H1 (cell line): ENCODE data around the gene CISD1. TPM values are rescaled to one million over a fixed set of nuclear protein-coding genes. Genes with fewer than 3 reads are reported as not detected.

ENCODE experiments used
- CTCF ChIA-PET: fragments of 300-600 bp; sonication (Branson Sonifier 250); formaldehyde crosslinking; loops from one replicate; lab custom pipeline; 2021; ENCODE audit not compliant: partially characterized antibody; lab: Charles Lee
- POLR2A ChIA-PET: fragments of 300-600 bp; sonication (Branson Sonifier 250); formaldehyde crosslinking; loops from one replicate; lab custom pipeline; 2021; ENCODE audit warnings: inconsistent platforms; ENCODE audit not compliant: partially characterized antibody; lab: Charles Lee
- DNase-seq, 2 experiments: peaks; one replicate each; pipeline versions ENCODE4 v3.0.0 to v3.0.0-alpha.2; 2010 to 2022; ENCODE audit warnings: low spot score in 2 of 2, low read depth in 1 of 2, mixed read lengths in 1 of 2
- FAIRE-seq: peaks from 2 replicates; lab custom pipeline; 2011; peaks lifted over from hg19 to GRCh38; lab: Jason Lieb, UNC
- H2AFZ ChIP-seq: 2 replicates; pipeline ENCODE4 v1.8.1; 2012; ENCODE audit warnings: low read length, inconsistent platforms
- H2AK5ac ChIP-seq: 2 replicates; pipeline ENCODE4 v1.6.1; 2013; ENCODE audit warnings: low read depth, low read length
- H2BK120ac ChIP-seq: replicated peaks from 2 replicates; pipeline ENCODE3; 2013; ENCODE audit warnings: low read depth, low read length, inconsistent platforms
- H2BK12ac ChIP-seq: 2 replicates; pipeline ENCODE4 v1.6.1; 2013; ENCODE audit warnings: low read depth, low read length
- H2BK15ac ChIP-seq: 2 replicates; pipeline ENCODE4 v1.6.1; 2013; ENCODE audit warnings: low read length
- H2BK20ac ChIP-seq: 2 replicates; pipeline ENCODE4 v1.6.1; 2013; ENCODE audit warnings: low read length
- H2BK5ac ChIP-seq: 2 replicates; pipeline ENCODE4 v1.6.1; 2013; ENCODE audit warnings: low read depth, low read length
- H3K14ac ChIP-seq: 2 replicates; pipeline ENCODE4 v1.6.1; 2013; ENCODE audit warnings: inconsistent platforms; ENCODE audit not compliant: insufficient read length
- H3K18ac ChIP-seq: 2 replicates; pipeline ENCODE4 v1.6.1; 2013; ENCODE audit warnings: low read length; ENCODE audit errors: extremely low read depth
- H3K23ac ChIP-seq: 2 replicates; pipeline ENCODE4 v1.6.1; 2013; ENCODE audit warnings: inconsistent platforms; ENCODE audit not compliant: insufficient read length
- H3K23me2 ChIP-seq: 2 replicates; pipeline ENCODE4 v1.6.1; 2013; ENCODE audit warnings: low read depth, low read length
- H3K27ac ChIP-seq: 2 replicates; pipeline ENCODE4 v1.6.1; 2011; ENCODE audit warnings: low read depth, low read length, inconsistent platforms
- H3K27me3 ChIP-seq, 4 experiments: replicated peaks in 1 of 4; 1 replicate in 1 of 4; 2 replicates in 3 of 4; pipeline versions ENCODE4 v1.6.1 to v1.8.1; 2011 to 2013; ENCODE audit warnings: low read length in 3 of 4, mild to moderate bottlenecking in 3 of 4, inconsistent platforms in 2 of 4, mixed read lengths in 2 of 4, moderate library complexity in 1 of 4; ENCODE audit not compliant: control insufficient read depth in 3 of 4, insufficient read depth in 3 of 4; ENCODE audit errors: extremely low read depth in 1 of 4
- H3K36me3 ChIP-seq, 4 experiments: 2 replicates each; pipeline versions ENCODE4 v1.6.1 to v1.8.1; 2011 to 2013; ENCODE audit warnings: mild to moderate bottlenecking in 4 of 4, low read length in 3 of 4, moderate library complexity in 2 of 4, control low read depth in 1 of 4, inconsistent platforms in 1 of 4; ENCODE audit not compliant: insufficient read depth in 4 of 4, control insufficient read depth in 2 of 4
- H3K4ac ChIP-seq: replicated peaks from 2 replicates; pipeline ENCODE3; 2013; ENCODE audit warnings: low read length, low read depth, mixed read lengths, inconsistent platforms; ENCODE audit not compliant: insufficient read length
- H3K4me1 ChIP-seq, 4 experiments: replicated peaks in 1 of 4; 1 replicate in 1 of 4; 2 replicates in 3 of 4; pipeline versions ENCODE4 v1.6.1 to v1.8.1; 2011 to 2013; ENCODE audit warnings: low read length in 3 of 4, inconsistent platforms in 2 of 4, mixed read lengths in 1 of 4; ENCODE audit not compliant: insufficient read depth in 4 of 4, control insufficient read depth in 3 of 4
- H3K4me2 ChIP-seq, 2 experiments: 2 replicates each; pipeline versions ENCODE4 v1.6.1 to v1.8.1; 2011 to 2013; ENCODE audit warnings: low read depth in 2 of 2, low read length in 2 of 2, control low read depth in 1 of 2, inconsistent platforms in 1 of 2, mild to moderate bottlenecking in 1 of 2; ENCODE audit not compliant: insufficient read depth in 1 of 2
- H3K4me3 ChIP-seq, 4 experiments: fragments of 200-600, 300-600 bp in 1 of 4; sonication (generic), shearing (Covaris generic), sonication (Bioruptor Twin) in 1 of 4; 2 replicates each; pipeline versions ENCODE4 v1.5.1 to v1.8.1; 2011 to 2016; ENCODE audit warnings: low read length in 4 of 4, low read depth in 3 of 4, control low read depth in 2 of 4, inconsistent platforms in 2 of 4, mild to moderate bottlenecking in 2 of 4, mixed read lengths in 1 of 4, moderate library complexity in 1 of 4; ENCODE audit not compliant: insufficient read depth in 2 of 4; ENCODE audit errors: extremely low read depth in 1 of 4
- H3K56ac ChIP-seq: replicated peaks from 2 replicates; pipeline ENCODE3; 2013; ENCODE audit warnings: low read depth, mild to moderate bottlenecking, mixed read lengths, low read length, inconsistent platforms; ENCODE audit not compliant: insufficient read length
- H3K79me1 ChIP-seq: 2 replicates; pipeline ENCODE4 v1.6.1; 2013; ENCODE audit warnings: low read depth, low read length, control low read depth
- H3K79me2 ChIP-seq, 2 experiments: 2 replicates each; pipeline versions ENCODE4 v1.6.1 to v1.8.1; 2012 to 2013; ENCODE audit warnings: low read length in 2 of 2, mild to moderate bottlenecking in 2 of 2, inconsistent platforms in 1 of 2; ENCODE audit not compliant: insufficient read depth in 2 of 2, control insufficient read depth in 1 of 2
- H3K9ac ChIP-seq, 4 experiments: replicated peaks in 1 of 4; 1 replicate in 1 of 4; 2 replicates in 3 of 4; pipeline versions ENCODE4 v1.6.1 to v1.8.1; 2011 to 2013; ENCODE audit warnings: low read depth in 3 of 4, low read length in 3 of 4, control low read depth in 2 of 4, mild to moderate bottlenecking in 2 of 4, moderate library complexity in 2 of 4, inconsistent platforms in 1 of 4; ENCODE audit errors: extremely low read depth in 1 of 4
- H3K9me3 ChIP-seq, 2 experiments: 2 replicates each; pipeline versions ENCODE4 v1.6.1 to v1.8.1; 2012 to 2013; ENCODE audit warnings: mild to moderate bottlenecking in 2 of 2, moderate library complexity in 2 of 2, control low read depth in 1 of 2, inconsistent platforms in 1 of 2, low read depth in 1 of 2, low read length in 1 of 2, mixed read lengths in 1 of 2; ENCODE audit not compliant: insufficient read depth in 2 of 2
- H4K20me1 ChIP-seq, 2 experiments: replicated peaks in 1 of 2; 2 replicates each; pipeline versions ENCODE3 to v1.8.1; 2011 to 2013; ENCODE audit warnings: inconsistent platforms in 2 of 2, low read length in 2 of 2, mild to moderate bottlenecking in 1 of 2; ENCODE audit not compliant: insufficient read depth in 2 of 2, control insufficient read depth in 1 of 2
- H4K5ac ChIP-seq: 2 replicates; pipeline ENCODE4 v1.6.1; 2013; ENCODE audit warnings: low read length, low read depth, mixed read lengths, inconsistent platforms; ENCODE audit not compliant: insufficient read length
- H4K8ac ChIP-seq: 2 replicates; pipeline ENCODE4 v1.8.0; 2013; ENCODE audit warnings: mild to moderate bottlenecking, moderate library complexity, low read length, inconsistent platforms; ENCODE audit not compliant: insufficient read depth; ENCODE audit errors: extremely low read depth
- H4K91ac ChIP-seq: replicated peaks from 2 replicates; pipeline ENCODE3; 2013; ENCODE audit warnings: low read length, mixed read lengths, inconsistent platforms; ENCODE audit not compliant: insufficient read length
- ATF3 ChIP-seq: IDR thresholded peaks from 2 replicates; pipeline ENCODE4 v1.6.1; 2011; ENCODE audit warnings: low read depth, mild to moderate bottlenecking, low read length; ENCODE audit not compliant: insufficient read depth
- CREB1 ChIP-seq: IDR thresholded peaks from 2 replicates; pipeline ENCODE4 v1.6.1; 2012; ENCODE audit warnings: inconsistent platforms
- GTF2F1 ChIP-seq: IDR thresholded peaks from 2 replicates; pipeline ENCODE4 v1.6.1; 2012; ENCODE audit warnings: low read depth, low read length, improper control_type of control experiment, borderline replicate concordance
- SP1 ChIP-seq: IDR thresholded peaks from 2 replicates; pipeline ENCODE4 v1.6.1; 2011; ENCODE audit warnings: low read depth, low read length
- TBP ChIP-seq: IDR thresholded peaks from 2 replicates; pipeline ENCODE4 v1.6.1; 2011; ENCODE audit warnings: low read depth, low read length, improper control_type of control experiment
- WGBS, 2 experiments: shearing (Covaris generic) in 1 of 2; methylation state at CpG; one replicate each; pipeline versions ENCODE4 v1.1.6 to v1.1.7; 2013 to 2015; ENCODE audit warnings: low lambda C conversion rate in 2 of 2, mixed read lengths in 2 of 2, inconsistent platforms in 1 of 2, low coverage in 1 of 2, missing lambda C conversion rate in 1 of 2; ENCODE audit not compliant: insufficient replicate concordance in 2 of 2, insufficient coverage in 1 of 2, insufficient read length in 1 of 2; ENCODE audit errors: extremely low coverage in 1 of 2, missing lambda C conversion rate in 1 of 2; 5-methylcytosine and 5-hydroxymethylcytosine counted together
- polyA plus RNA-seq, 7 experiments: library from polyadenylated mRNA; depleted of rRNA in 3 of 7; stranded (reverse) in 5 of 7; unstranded in 2 of 7; fragments of >200 nt in 5 of 7; fragments of 200-250 nt in 2 of 7; gene quantifications; 1 replicate in 5 of 7; 2 replicates in 1 of 7; 4 replicates in 1 of 7; pipeline versions ENCODE4 v1.2.1 to v1.2.3, GENCODE V29; 2011 to 2013; ENCODE audit warnings: missing spikeins in 2 of 7, mixed read lengths in 2 of 7
- total RNA-seq: library from RNA; stranded (reverse); fragmentation: NEBNext Ultra II Directional; extraction: Animal tissue kit (Norgen Biotek cat#: 25700); gene quantifications from 2 replicates; pipeline ENCODE4 v1.2.1, GENCODE V29; 2021

Gene CISD1
- total and polyA plus RNA-seq, 2 of the 8 experiments (the other 6 are each of a cell fraction or from before 2014, with no cell fraction given) = 22.6 to 43.2 TPM

DNA sequence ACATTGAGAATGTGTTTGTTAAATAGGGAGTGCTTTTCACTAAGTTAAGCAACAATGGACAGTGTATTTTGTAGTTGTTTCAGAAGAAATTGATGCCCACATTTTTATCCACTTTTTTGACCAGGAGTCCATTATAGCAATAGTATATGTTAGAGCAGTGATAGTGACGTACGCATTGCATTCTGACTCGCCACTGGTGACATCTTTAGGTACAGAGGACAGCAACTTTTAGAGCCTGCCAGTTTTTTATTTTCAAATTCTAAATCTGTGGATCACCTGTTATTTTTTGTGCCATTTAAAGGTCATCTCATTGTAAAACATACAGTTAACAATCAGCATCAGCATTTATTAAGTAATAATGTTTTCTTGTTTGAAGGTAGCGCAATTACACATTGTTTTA, 67.3 kb downstream of the CISD1 start:
- no peak overlapping the region for H3K18ac ChIP-seq
- no peak overlapping the region for H3K14ac ChIP-seq
- no peak overlapping the region for H3K4ac ChIP-seq
- H2BK15ac ChIP-seq = no peak overlapping the region
- no peak overlapping the region for H2BK120ac ChIP-seq
- no peak overlapping the region for H2BK5ac ChIP-seq
- no peak overlapping the region for H3K23ac ChIP-seq
- POLR2A ChIA-PET = interaction anchor here (2.1 kb wide), 1 partner anchor 49 kb away, joined by 21 read pairs; the partner anchor contains the start of gene TFAM
- H3K4me1 ChIP-seq = peaks cover 0 to 3% (median 0%) of the 10 kb centered on the region in 4 experiments; a peak in 2 of 7 replicates
- WGBS, 2 experiments = 94% methylated on average over 4 of the region's 4 CpGs; no CpG with 5 or more reads in 1 of the 2 experiments
- H4K5ac ChIP-seq = no peak overlapping the region
- H4K91ac ChIP-seq = no peak overlapping the region
- no peak overlapping the region for H2AFZ ChIP-seq
- no peaks in the 10 kb centered on the region for H3K27me3 ChIP-seq
- no peak for FAIRE-seq
- H3K27ac ChIP-seq = no peak overlapping the region
- no peaks in the 10 kb centered on the region for H3K36me3 ChIP-seq
- H3K79me2 ChIP-seq = peaks cover 4 to 55% of the 10 kb centered on the region in 2 experiments; a peak in 3 of 4 replicates
- H3K23me2 ChIP-seq = peaks cover 4% of the 10 kb centered on the region; the same call in 1 of the 2 replicates
- no peak overlapping the region for H2AK5ac ChIP-seq
- DNase-seq = no peak
- H3K9ac ChIP-seq = no peak overlapping the region
- no peak overlapping the region for H3K56ac ChIP-seq
- peak overlapping the region in 2 of 4 experiments; percentile 82 to 91; a peak in 4 of 8 replicates for H3K4me3 ChIP-seq
- TF ChIP-seq ATF3 = no peak
- TF ChIP-seq TBP = no peak
- TF ChIP-seq CREB1 = no peak
- TF ChIP-seq SP1 = no peak
- TF ChIP-seq GTF2F1 = no peak
- no peak overlapping the region for H2BK12ac ChIP-seq
- peak overlapping the region; percentile 74 to 81; a peak in 3 of 4 replicates for H3K4me2 ChIP-seq
- CTCF ChIA-PET = no interaction called here
- no peak overlapping the region for H4K8ac ChIP-seq
- H3K9me3 ChIP-seq = no peaks in the 10 kb centered on the region
- no peak overlapping the region for H2BK20ac ChIP-seq
- no peaks in the 10 kb centered on the region; the same call in 1 of the 2 replicates for H3K79me1 ChIP-seq
- H4K20me1 ChIP-seq = peaks cover 2 to 7% of the 10 kb centered on the region in 2 experiments
